SK-N-SH (cell line): ENCODE measurements around the gene NOCT. TPM values are rescaled to one million over a fixed set of nuclear protein-coding genes. Genes with fewer than 3 reads are reported as not detected.

Experiments
- CTCF ChIA-PET: fragments of 300-600, 350-600 bp; formaldehyde crosslinking; extraction: SDS; loops from one replicate; lab custom pipeline; 2021; lab: Yijun Ruan, JAX
- POLR2A ChIA-PET: fragments of 350-600 bp; sonication (Branson Sonifier 250); formaldehyde crosslinking; extraction: SDS; loops from one replicate; lab custom pipeline; 2020; ENCODE audit warnings: antibody characterized with exemption, inconsistent platforms; lab: Yijun Ruan, JAX
- DNase-seq: peaks from one replicate; pipeline ENCODE4 v3.0.0; 2012
- H2AFZ ChIP-seq: fragments of 200-600 bp; sonication (generic); 2 replicates; pipeline ENCODE4 v1.8.1; 2016; ENCODE audit warnings: antibody characterized with exemption, mild to moderate bottlenecking, low read depth
- H3F3A ChIP-seq: fragments of 200-600 bp; sonication (generic); replicated peaks from 2 replicates; pipeline ENCODE3; 2016; ENCODE audit warnings: antibody characterized with exemption, mild to moderate bottlenecking; ENCODE audit not compliant: insufficient read depth
- H3K27ac ChIP-seq, 2 experiments: fragments of 200-500 bp in 1 of 2; fragments of 200-600 bp in 1 of 2; sonication (Bioruptor generic) in 1 of 2; sonication (generic), shearing (Covaris generic) in 1 of 2; 2 replicates each; pipeline versions ENCODE4 v1.5.1 to v1.6.1; 2014 to 2016; ENCODE audit warnings: low read depth in 2 of 2, inconsistent platforms in 1 of 2, low read length in 1 of 2, mild to moderate bottlenecking in 1 of 2, mixed read lengths in 1 of 2
- H3K27me3 ChIP-seq: fragments of 200-600 bp; sonication (generic), shearing (Covaris generic); 2 replicates; pipeline ENCODE4 v1.6.1; 2016; ENCODE audit warnings: mixed run types; ENCODE audit not compliant: insufficient read depth
- H3K36me3 ChIP-seq, 2 experiments: fragments of 200-500 bp in 1 of 2; fragments of 200-600 bp in 1 of 2; sonication (Bioruptor generic) in 1 of 2; sonication (generic) in 1 of 2; replicated peaks in 1 of 2; 2 replicates each; pipeline versions ENCODE3 to v1.5.1; 2014 to 2016; ENCODE audit warnings: low read length in 1 of 2, mild to moderate bottlenecking in 1 of 2; ENCODE audit not compliant: insufficient read depth in 2 of 2, control insufficient read depth in 1 of 2
- H3K4me1 ChIP-seq, 2 experiments: fragments of 200-500 bp in 1 of 2; fragments of 200-600 bp in 1 of 2; sonication (Bioruptor generic) in 1 of 2; sonication (generic), shearing (Covaris generic) in 1 of 2; 2 replicates each; pipeline versions ENCODE4 v1.5.1 to v1.6.1; 2014 to 2016; ENCODE audit warnings: low read depth in 1 of 2, low read length in 1 of 2, mixed run types in 1 of 2; ENCODE audit not compliant: insufficient read depth in 2 of 2, control insufficient read depth in 1 of 2
- H3K4me2 ChIP-seq: fragments of 200-600 bp; sonication (generic), shearing (Covaris generic); 2 replicates; pipeline ENCODE4 v1.6.1; 2017; ENCODE audit warnings: mixed run types
- H3K4me3 ChIP-seq, 2 experiments: fragments of 200-500 bp in 1 of 2; fragments of 200-600 bp in 1 of 2; sonication (Bioruptor generic) in 1 of 2; sonication (generic), shearing (Covaris generic) in 1 of 2; 2 replicates each; pipeline versions ENCODE4 v1.5.1 to v1.8.1; 2014 to 2016; ENCODE audit warnings: low read depth in 2 of 2, inconsistent platforms in 1 of 2, low read length in 1 of 2, mild to moderate bottlenecking in 1 of 2, mixed read lengths in 1 of 2, moderate library complexity in 1 of 2
- H3K79me2 ChIP-seq: fragments of 200-600 bp; sonication (generic); 2 replicates; pipeline ENCODE4 v1.8.1; 2017; ENCODE audit warnings: mild to moderate bottlenecking; ENCODE audit not compliant: insufficient read depth
- H3K9ac ChIP-seq: fragments of 200-600 bp; sonication (generic); 2 replicates; pipeline ENCODE4 v1.6.1; 2017; ENCODE audit warnings: mixed run types
- H3K9me2 ChIP-seq: fragments of 200-600 bp; sonication (generic); 2 replicates; pipeline ENCODE4 v1.6.1; 2017; ENCODE audit warnings: mixed run types
- H3K9me3 ChIP-seq: fragments of 200-600 bp; sonication (generic); 2 replicates; pipeline ENCODE4 v1.6.1; 2017; ENCODE audit warnings: mixed run types, mild to moderate bottlenecking, moderate library complexity
- H4K20me1 ChIP-seq: fragments of 200-600 bp; sonication (generic); 2 replicates; pipeline ENCODE4 v1.6.1; 2017; ENCODE audit warnings: mild to moderate bottlenecking, mixed run types; ENCODE audit not compliant: insufficient read depth
- CHD2 ChIP-seq: fragments of 150-350 bp; IDR thresholded peaks from 2 replicates; pipeline ENCODE4 v1.6.1; 2018; ENCODE audit warnings: low read length; ENCODE audit not compliant: partially characterized antibody
- ELF1 ChIP-seq: IDR thresholded peaks from 2 replicates; pipeline ENCODE4 v1.4.0; 2012
- EP300 ChIP-seq, 2 experiments: IDR thresholded peaks; 2 replicates each; pipeline versions ENCODE4 v1.4.0 to v1.6.1; 2012; ENCODE audit warnings: borderline replicate concordance in 1 of 2, low read depth in 1 of 2, low read length in 1 of 2
- EZH2phosphoT487 ChIP-seq: fragments of 200-600 bp; sonication (generic); IDR thresholded peaks from 2 replicates; pipeline ENCODE4 v1.6.1; 2017; ENCODE audit warnings: low read depth, mixed run types, mild to moderate bottlenecking, antibody characterized with exemption, moderate library complexity, borderline replicate concordance
- FOXJ3 ChIP-seq: sonication (generic); formaldehyde crosslinking; IDR thresholded peaks from 2 replicates; pipeline ENCODE4 v1.5.1; 2020; ENCODE audit warnings: mild to moderate bottlenecking, missing genetic modification reagents
- FOXM1 ChIP-seq: IDR thresholded peaks from 2 replicates; pipeline ENCODE4 v1.4.0; 2012; ENCODE audit warnings: low read depth, mild to moderate bottlenecking
- GABPA ChIP-seq: IDR thresholded peaks from 2 replicates; pipeline ENCODE4 v1.4.0; 2012; ENCODE audit warnings: low read depth, mild to moderate bottlenecking
- GATA2 ChIP-seq: sonication (generic); formaldehyde crosslinking; IDR thresholded peaks from 2 replicates; pipeline ENCODE4 v1.5.0; 2020; ENCODE audit warnings: mild to moderate bottlenecking, missing genetic modification reagents
- MEF2A ChIP-seq: IDR thresholded peaks from 2 replicates; pipeline ENCODE4 v1.4.0; 2012; ENCODE audit warnings: low read depth, borderline replicate concordance
- NFIC ChIP-seq: IDR thresholded peaks from 2 replicates; pipeline ENCODE4 v1.4.0; 2012; ENCODE audit warnings: borderline replicate concordance
- NRF1 ChIP-seq: IDR thresholded peaks from 2 replicates; pipeline ENCODE4 v1.6.1; 2012; ENCODE audit warnings: low read depth, mild to moderate bottlenecking, low read length
- POLR2AphosphoS5 ChIP-seq: IDR thresholded peaks from 2 replicates; pipeline ENCODE4 v1.6.1; 2012; ENCODE audit warnings: low read depth, low read length
- RFX5 ChIP-seq: IDR thresholded peaks from 2 replicates; pipeline ENCODE4 v1.6.1; 2012; ENCODE audit warnings: mild to moderate bottlenecking, improper control_type of control experiment, low read length
- RXRA ChIP-seq: IDR thresholded peaks from 2 replicates; pipeline ENCODE4 v1.4.0; 2012; ENCODE audit warnings: low read depth, mild to moderate bottlenecking, borderline replicate concordance
- SIN3A ChIP-seq: IDR thresholded peaks from 2 replicates; pipeline ENCODE4 v1.6.1; 2012; ENCODE audit warnings: low read depth, mild to moderate bottlenecking, low read length, moderate library complexity, borderline replicate concordance
- TCF12 ChIP-seq: IDR thresholded peaks from 2 replicates; pipeline ENCODE4 v1.4.0; 2012
- WGBS: methylation state at CpG from one replicate; pipeline ENCODE4 v1.1.6; 2017; ENCODE audit warnings: low lambda C conversion rate; 5-methylcytosine and 5-hydroxymethylcytosine counted together
- polyA plus RNA-seq, 3 experiments: library from polyadenylated mRNA; depleted of rRNA; stranded (reverse); fragments of >200 nt; gene quantifications; 2 replicates each; pipeline ENCODE4 v1.2.3, GENCODE V29; 2012
- TF ChIP-seq, protein P1 (sequence below): fragments of 150-350 bp; IDR thresholded peaks from 2 replicates; pipeline ENCODE4 v1.6.1; 2016; ENCODE audit warnings: mild to moderate bottlenecking, low read depth, low read length
- TF ChIP-seq, protein P2 (sequence below): IDR thresholded peaks from 2 replicates; pipeline ENCODE4 v1.6.1; 2012; ENCODE audit warnings: mild to moderate bottlenecking, low read depth, low read length, moderate library complexity
- TF ChIP-seq, protein P3 (sequence below): fragments of 150-350 bp; IDR thresholded peaks from 2 replicates; pipeline ENCODE4 v1.6.1; 2017; ENCODE audit warnings: antibody characterized with exemption, low read length, low read depth, borderline replicate concordance
- TF ChIP-seq, protein P4 (sequence below): IDR thresholded peaks from 2 replicates; pipeline ENCODE4 v1.4.0; 2012; ENCODE audit warnings: low read depth, borderline replicate concordance
- TF ChIP-seq, protein P5 (sequence below): IDR thresholded peaks from 2 replicates; pipeline ENCODE4; 2012

Gene NOCT
- polyA plus RNA-seq, 1 of the 3 experiments (the other 2 are of a cell fraction): 3.8 TPM

DNA sequence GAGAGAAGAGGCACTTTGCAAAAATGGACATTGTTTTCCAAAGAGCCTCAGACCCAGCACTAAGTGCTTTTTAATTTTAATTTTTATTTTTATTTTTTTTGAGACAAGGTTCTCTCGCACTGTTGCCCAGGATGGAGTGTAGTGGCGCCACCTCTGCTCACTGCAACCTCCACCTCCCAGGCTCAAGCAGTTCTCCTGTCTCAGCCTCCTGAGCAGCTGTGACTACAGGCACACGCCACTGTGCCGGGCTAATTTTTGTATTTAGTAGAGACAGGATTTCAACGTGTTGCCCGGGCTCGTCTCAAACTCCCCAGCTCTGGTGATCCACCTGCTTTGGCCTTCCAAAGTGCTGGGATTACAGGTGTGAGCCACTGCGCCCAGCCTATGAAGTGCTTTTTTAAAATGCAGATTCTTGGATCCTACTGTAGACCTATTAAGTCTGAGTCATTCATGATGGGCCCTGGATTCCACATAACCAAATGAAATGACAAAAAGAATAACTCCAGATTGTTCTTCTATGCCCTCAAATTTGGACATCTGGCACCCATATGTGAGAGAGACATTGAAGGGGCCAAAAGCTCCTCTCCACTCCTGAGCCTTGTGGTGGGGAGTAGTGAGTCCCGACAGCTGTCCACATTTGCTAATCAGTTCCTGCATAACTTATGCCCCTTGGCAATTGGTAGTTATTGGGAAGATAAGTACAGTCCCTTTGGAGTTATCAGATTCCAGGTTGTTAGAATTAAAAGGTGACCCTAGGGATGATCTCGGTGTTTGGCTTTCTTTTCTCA is 3.6 kb downstream of the NOCT start (continued):
- no peak for TF ChIP-seq FOXJ3 (CRISPR knock-in tag)
- peak; percentile 99 for TF ChIP-seq TCF12
- TF ChIP-seq GABPA: no peak
- no peak for TF ChIP-seq MEF2A
- TF ChIP-seq, protein P1, sequence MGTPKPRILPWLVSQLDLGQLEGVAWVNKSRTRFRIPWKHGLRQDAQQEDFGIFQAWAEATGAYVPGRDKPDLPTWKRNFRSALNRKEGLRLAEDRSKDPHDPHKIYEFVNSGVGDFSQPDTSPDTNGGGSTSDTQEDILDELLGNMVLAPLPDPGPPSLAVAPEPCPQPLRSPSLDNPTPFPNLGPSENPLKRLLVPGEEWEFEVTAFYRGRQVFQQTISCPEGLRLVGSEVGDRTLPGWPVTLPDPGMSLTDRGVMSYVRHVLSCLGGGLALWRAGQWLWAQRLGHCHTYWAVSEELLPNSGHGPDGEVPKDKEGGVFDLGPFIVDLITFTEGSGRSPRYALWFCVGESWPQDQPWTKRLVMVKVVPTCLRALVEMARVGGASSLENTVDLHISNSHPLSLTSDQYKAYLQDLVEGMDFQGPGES: no peak
- TF ChIP-seq NFIC: peak; percentile 38; the same call in 1 of the 2 replicates
- TF ChIP-seq RXRA: no peak
- TF ChIP-seq RFX5: no peak
- peak; percentile 34; the same call in 1 of the 2 replicates for TF ChIP-seq SIN3A
- peak; percentile 52 to 63; a peak in 2 of 4 replicates for TF ChIP-seq EP300 (IDR thresholded peaks at IDR 0.05; ENCODE audit: borderline replicate concordance in 1 of 2, low read depth in 1 of 2, low read length in 1 of 2)
- no peak for TF ChIP-seq ELF1
- no peak for TF ChIP-seq EZH2phosphoT487

DNA sequence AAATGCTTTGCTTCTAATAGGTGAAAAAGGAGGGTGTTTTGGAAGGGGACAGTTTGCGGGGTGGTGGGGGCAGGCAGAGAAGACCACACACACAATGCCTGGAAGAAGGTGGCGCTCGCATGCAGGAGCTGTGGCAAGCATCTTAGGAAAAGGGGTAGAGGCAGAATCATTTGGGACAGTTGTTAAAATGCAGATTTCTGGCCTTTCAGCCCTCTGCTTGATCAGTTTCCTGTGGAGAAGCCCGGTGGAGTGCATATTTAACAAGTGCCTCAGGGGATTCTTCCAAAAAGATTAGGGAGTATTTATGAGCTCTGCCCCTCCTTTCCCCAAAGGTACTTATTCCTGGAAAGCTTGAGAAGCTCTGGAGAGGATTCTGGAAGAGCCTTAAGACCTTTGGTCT is 4.8 kb downstream of the NOCT start:
- H3K27me3 ChIP-seq: no peaks in the 10 kb centered on the region
- H3K9me3 ChIP-seq: no peaks in the 10 kb centered on the region
- H3F3A ChIP-seq: peaks cover 4% of the 10 kb centered on the region
- ChIA-PET POLR2A (interaction anchor here (1.4 kb wide), 1 partner anchor 157 kb away, joined by 4 read pairs; no protein-coding TSS in a partner anchor), CTCF (interaction anchor here (0.6 to 3.8 kb wide), 6 partner anchors 10 to 1795 kb away, joined by 3 to 61 read pairs (median 4); no protein-coding TSS in a partner anchor)
- WGBS: 84% methylated on average over 4 of the region's 4 CpGs
- peaks cover 20 to 24% of the 10 kb centered on the region in 2 experiments; a peak in 3 of 4 replicates for H3K4me1 ChIP-seq
- H3K79me2 ChIP-seq: peaks cover 96% of the 10 kb centered on the region
- peak overlapping the region; percentile 33 to 84; a peak in 2 of 4 replicates for H3K27ac ChIP-seq
- H3K36me3 ChIP-seq: no peaks in the 10 kb centered on the region
- no peak overlapping the region for H3K9ac ChIP-seq
- H3K4me3 ChIP-seq: no peak overlapping the region
- DNase-seq: no peak
- H4K20me1 ChIP-seq: peaks cover 71% of the 10 kb centered on the region
- no peaks in the 10 kb centered on the region for H3K9me2 ChIP-seq
- H2AFZ ChIP-seq: no peak overlapping the region
- H3K4me2 ChIP-seq: peak overlapping the region; percentile 60; the same call in 1 of the 2 replicates
- TF ChIP-seq, protein P2, sequence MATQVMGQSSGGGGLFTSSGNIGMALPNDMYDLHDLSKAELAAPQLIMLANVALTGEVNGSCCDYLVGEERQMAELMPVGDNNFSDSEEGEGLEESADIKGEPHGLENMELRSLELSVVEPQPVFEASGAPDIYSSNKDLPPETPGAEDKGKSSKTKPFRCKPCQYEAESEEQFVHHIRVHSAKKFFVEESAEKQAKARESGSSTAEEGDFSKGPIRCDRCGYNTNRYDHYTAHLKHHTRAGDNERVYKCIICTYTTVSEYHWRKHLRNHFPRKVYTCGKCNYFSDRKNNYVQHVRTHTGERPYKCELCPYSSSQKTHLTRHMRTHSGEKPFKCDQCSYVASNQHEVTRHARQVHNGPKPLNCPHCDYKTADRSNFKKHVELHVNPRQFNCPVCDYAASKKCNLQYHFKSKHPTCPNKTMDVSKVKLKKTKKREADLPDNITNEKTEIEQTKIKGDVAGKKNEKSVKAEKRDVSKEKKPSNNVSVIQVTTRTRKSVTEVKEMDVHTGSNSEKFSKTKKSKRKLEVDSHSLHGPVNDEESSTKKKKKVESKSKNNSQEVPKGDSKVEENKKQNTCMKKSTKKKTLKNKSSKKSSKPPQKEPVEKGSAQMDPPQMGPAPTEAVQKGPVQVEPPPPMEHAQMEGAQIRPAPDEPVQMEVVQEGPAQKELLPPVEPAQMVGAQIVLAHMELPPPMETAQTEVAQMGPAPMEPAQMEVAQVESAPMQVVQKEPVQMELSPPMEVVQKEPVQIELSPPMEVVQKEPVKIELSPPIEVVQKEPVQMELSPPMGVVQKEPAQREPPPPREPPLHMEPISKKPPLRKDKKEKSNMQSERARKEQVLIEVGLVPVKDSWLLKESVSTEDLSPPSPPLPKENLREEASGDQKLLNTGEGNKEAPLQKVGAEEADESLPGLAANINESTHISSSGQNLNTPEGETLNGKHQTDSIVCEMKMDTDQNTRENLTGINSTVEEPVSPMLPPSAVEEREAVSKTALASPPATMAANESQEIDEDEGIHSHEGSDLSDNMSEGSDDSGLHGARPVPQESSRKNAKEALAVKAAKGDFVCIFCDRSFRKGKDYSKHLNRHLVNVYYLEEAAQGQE: no peak
- TF ChIP-seq GATA2 (CRISPR knock-in tag) (no peak), NRF1 (no peak), FOXM1 (no peak), CHD2 (no peak), POLR2AphosphoS5 (no peak), FOXJ3 (CRISPR knock-in tag) (no peak), RFX5 (no peak), TCF12 (no peak), EZH2phosphoT487 (no peak)
- TF ChIP-seq, protein P3, sequence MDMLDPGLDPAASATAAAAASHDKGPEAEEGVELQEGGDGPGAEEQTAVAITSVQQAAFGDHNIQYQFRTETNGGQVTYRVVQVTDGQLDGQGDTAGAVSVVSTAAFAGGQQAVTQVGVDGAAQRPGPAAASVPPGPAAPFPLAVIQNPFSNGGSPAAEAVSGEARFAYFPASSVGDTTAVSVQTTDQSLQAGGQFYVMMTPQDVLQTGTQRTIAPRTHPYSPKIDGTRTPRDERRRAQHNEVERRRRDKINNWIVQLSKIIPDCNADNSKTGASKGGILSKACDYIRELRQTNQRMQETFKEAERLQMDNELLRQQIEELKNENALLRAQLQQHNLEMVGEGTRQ: no peak
- TF ChIP-seq, protein P4, sequence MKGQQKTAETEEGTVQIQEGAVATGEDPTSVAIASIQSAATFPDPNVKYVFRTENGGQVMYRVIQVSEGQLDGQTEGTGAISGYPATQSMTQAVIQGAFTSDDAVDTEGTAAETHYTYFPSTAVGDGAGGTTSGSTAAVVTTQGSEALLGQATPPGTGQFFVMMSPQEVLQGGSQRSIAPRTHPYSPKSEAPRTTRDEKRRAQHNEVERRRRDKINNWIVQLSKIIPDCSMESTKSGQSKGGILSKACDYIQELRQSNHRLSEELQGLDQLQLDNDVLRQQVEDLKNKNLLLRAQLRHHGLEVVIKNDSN: no peak
- TF ChIP-seq, protein P1: no peak
- TF ChIP-seq, protein P5, sequence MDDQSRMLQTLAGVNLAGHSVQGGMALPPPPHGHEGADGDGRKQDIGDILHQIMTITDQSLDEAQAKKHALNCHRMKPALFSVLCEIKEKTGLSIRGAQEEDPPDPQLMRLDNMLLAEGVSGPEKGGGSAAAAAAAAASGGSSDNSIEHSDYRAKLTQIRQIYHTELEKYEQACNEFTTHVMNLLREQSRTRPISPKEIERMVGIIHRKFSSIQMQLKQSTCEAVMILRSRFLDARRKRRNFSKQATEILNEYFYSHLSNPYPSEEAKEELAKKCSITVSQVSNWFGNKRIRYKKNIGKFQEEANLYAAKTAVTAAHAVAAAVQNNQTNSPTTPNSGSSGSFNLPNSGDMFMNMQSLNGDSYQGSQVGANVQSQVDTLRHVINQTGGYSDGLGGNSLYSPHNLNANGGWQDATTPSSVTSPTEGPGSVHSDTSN: no peak
